IMR-90 (cell line): ENCODE data around the gene SH3GLB2. TPM values are rescaled to one million over a fixed set of nuclear protein-coding genes. Genes with fewer than 3 reads are reported as not detected.

Experiments
- ATAC-seq: fragments of 200-7000 bp; cut with Tn5 transposase; 2 replicates; pipeline ENCODE4 v1.9.1; 2020; ENCODE audit warnings: low read depth, mild to moderate bottlenecking, moderate library complexity
- BruUV-seq: library from RNA; stranded (reverse); fragments of 400-500 nt; replicated peaks from 2 replicates; lab custom pipeline; 2021; lab: Mats Ljungman, UMichigan
- CTCF ChIA-PET: fragments of 300-600 bp; formaldehyde crosslinking; extraction: SDS; loops from one replicate; lab custom pipeline; 2021; ENCODE audit warnings: antibody characterized with exemption; lab: Yijun Ruan, JAX
- POLR2A ChIA-PET: fragments of 300-600 bp; sonication (Branson Sonifier 250); formaldehyde crosslinking; loops from one replicate; lab custom pipeline; 2022; ENCODE audit warnings: antibody characterized with exemption; ENCODE audit not compliant: unreplicated experiment; lab: Charles Lee
- DNase-seq: peaks from one replicate; pipeline ENCODE4 v3.0.0; 2013
- H2AFZ ChIP-seq: replicated peaks from 2 replicates; pipeline ENCODE3; 2013; ENCODE audit warnings: low read length, mild to moderate bottlenecking; ENCODE audit not compliant: poor library complexity
- H2AK5ac ChIP-seq: 2 replicates; pipeline ENCODE4 v1.6.1; 2013; ENCODE audit warnings: low read depth, low read length, inconsistent platforms
- H2AK9ac ChIP-seq: replicated peaks from 2 replicates; pipeline ENCODE3; 2013; ENCODE audit warnings: mild to moderate bottlenecking, low read depth, low read length, moderate library complexity; ENCODE audit not compliant: poor library complexity
- H2BK120ac ChIP-seq: 2 replicates; pipeline ENCODE4 v1.6.1; 2013; ENCODE audit warnings: low read depth, low read length, inconsistent platforms
- H2BK15ac ChIP-seq: 3 replicates; pipeline ENCODE4 v1.6.1; 2013; ENCODE audit warnings: low read depth, low read length, inconsistent platforms
- H2BK20ac ChIP-seq: 2 replicates; pipeline ENCODE4 v1.6.1; 2013; ENCODE audit warnings: low read depth, mild to moderate bottlenecking, inconsistent platforms, low read length, moderate library complexity
- H2BK5ac ChIP-seq: 2 replicates; pipeline ENCODE4 v1.6.1; 2013; ENCODE audit warnings: mild to moderate bottlenecking, low read depth, low read length, inconsistent platforms; ENCODE audit not compliant: poor library complexity, severe bottlenecking
- H3K14ac ChIP-seq: replicated peaks from 2 replicates; pipeline ENCODE4 v1.6.1; 2013; ENCODE audit warnings: low read depth, low read length, inconsistent platforms
- H3K18ac ChIP-seq: 2 replicates; pipeline ENCODE4 v1.6.1; 2013; ENCODE audit warnings: low read depth, low read length, control low read depth
- H3K23ac ChIP-seq: 2 replicates; pipeline ENCODE4 v1.6.1; 2013; ENCODE audit warnings: low read depth, low read length, inconsistent platforms
- H3K27ac ChIP-seq: 2 replicates; pipeline ENCODE4 v1.5.1; 2013; ENCODE audit warnings: mild to moderate bottlenecking, control low read depth, low read length; ENCODE audit not compliant: insufficient read depth
- H3K27me3 ChIP-seq: 2 replicates; pipeline ENCODE4 v1.6.1; 2013; ENCODE audit warnings: low read length; ENCODE audit not compliant: control insufficient read depth, insufficient read depth
- H3K36me3 ChIP-seq: 2 replicates; pipeline ENCODE4 v1.6.1; 2013; ENCODE audit warnings: low read length, mixed read lengths; ENCODE audit not compliant: control insufficient read depth, insufficient read depth
- H3K4ac ChIP-seq: 2 replicates; pipeline ENCODE4 v1.6.1; 2013; ENCODE audit warnings: low read depth, low read length, inconsistent platforms
- H3K4me1 ChIP-seq: 2 replicates; pipeline ENCODE4 v1.6.1; 2013; ENCODE audit warnings: low read length, mixed read lengths; ENCODE audit not compliant: control insufficient read depth, insufficient read depth
- H3K4me2 ChIP-seq: 2 replicates; pipeline ENCODE4 v1.6.1; 2013; ENCODE audit warnings: low read depth, mild to moderate bottlenecking, control low read depth, low read length, moderate library complexity
- H3K4me3 ChIP-seq: 2 replicates; pipeline ENCODE4 v1.5.1; 2013; ENCODE audit warnings: low read depth, mild to moderate bottlenecking, control low read depth, low read length, moderate library complexity; ENCODE audit not compliant: insufficient read depth
- H3K56ac ChIP-seq: 2 replicates; pipeline ENCODE4 v1.6.1; 2013; ENCODE audit warnings: low read length, inconsistent platforms; ENCODE audit not compliant: insufficient read depth; ENCODE audit errors: extremely low read depth
- H3K79me1 ChIP-seq, 2 experiments: 2 replicates each; pipeline ENCODE4 v1.6.1; 2013; ENCODE audit warnings: low read length in 2 of 2, inconsistent platforms in 1 of 2, low read depth in 1 of 2
- H3K9ac ChIP-seq: 2 replicates; pipeline ENCODE4 v1.6.1; 2013; ENCODE audit warnings: low read depth, low read length, control low read depth
- H3K9me1 ChIP-seq: 2 replicates; pipeline ENCODE4 v1.6.1; 2013; ENCODE audit warnings: low read length, inconsistent platforms; ENCODE audit not compliant: insufficient read depth
- H3K9me3 ChIP-seq: 2 replicates; pipeline ENCODE4 v1.6.1; 2013; ENCODE audit warnings: low read length; ENCODE audit not compliant: control insufficient read depth, insufficient read depth
- H4K20me1 ChIP-seq: 2 replicates; pipeline ENCODE4 v1.6.1; 2013; ENCODE audit warnings: low read length, inconsistent platforms; ENCODE audit not compliant: insufficient read depth
- H4K5ac ChIP-seq: 2 replicates; pipeline ENCODE4 v1.6.1; 2013; ENCODE audit warnings: mild to moderate bottlenecking, low read depth, low read length, control low read depth
- H4K8ac ChIP-seq, 2 experiments: 2 replicates each; pipeline ENCODE4 v1.6.1; 2013; ENCODE audit warnings: low read depth in 2 of 2, low read length in 2 of 2, control low read depth in 1 of 2, inconsistent platforms in 1 of 2
- H4K91ac ChIP-seq: 2 replicates; pipeline ENCODE4 v1.6.1; 2013; ENCODE audit warnings: low read depth, low read length, inconsistent platforms; ENCODE audit not compliant: insufficient read depth
- BHLHE40 ChIP-seq: fragments of 150-350 bp; IDR thresholded peaks from 2 replicates; pipeline ENCODE4 v1.6.1; 2016; ENCODE audit warnings: mild to moderate bottlenecking, low read depth, low read length
- CEBPB ChIP-seq: IDR thresholded peaks from 2 replicates; pipeline ENCODE4 v1.6.1; 2012; ENCODE audit warnings: low read depth, low read length, improper control_type of control experiment
- CHD1 ChIP-seq: IDR thresholded peaks from 2 replicates; pipeline ENCODE4 v1.6.1; 2012; ENCODE audit warnings: low read depth, low read length, improper control_type of control experiment
- FOS ChIP-seq: fragments of 150-350 bp; IDR thresholded peaks from 2 replicates; pipeline ENCODE4 v1.6.1; 2016; ENCODE audit warnings: low read depth, low read length
- MAFK ChIP-seq: IDR thresholded peaks from 2 replicates; pipeline ENCODE4 v1.6.1; 2012; ENCODE audit warnings: low read depth, low read length, improper control_type of control experiment
- MAZ ChIP-seq: IDR thresholded peaks from 2 replicates; pipeline ENCODE4 v1.6.1; 2012; ENCODE audit warnings: low read depth, mild to moderate bottlenecking, low read length, improper control_type of control experiment, moderate library complexity, borderline replicate concordance
- MXI1 ChIP-seq: IDR thresholded peaks from 2 replicates; pipeline ENCODE4 v1.6.1; 2012; ENCODE audit warnings: low read depth, mild to moderate bottlenecking, low read length, moderate library complexity, borderline replicate concordance
- NFE2L2 ChIP-seq: fragments of 150-350 bp; IDR thresholded peaks from 2 replicates; pipeline ENCODE4 v1.6.1; 2016; ENCODE audit warnings: low read depth, mild to moderate bottlenecking, low read length
- POLR2A ChIP-seq: IDR thresholded peaks from 2 replicates; pipeline ENCODE4 v1.6.1; 2012; ENCODE audit warnings: mild to moderate bottlenecking, low read depth, low read length
- RAD21 ChIP-seq: IDR thresholded peaks from 2 replicates; pipeline ENCODE4 v1.6.1; 2012; ENCODE audit warnings: low read length, improper control_type of control experiment
- RCOR1 ChIP-seq: IDR thresholded peaks from 2 replicates; pipeline ENCODE4 v1.6.1; 2012; ENCODE audit warnings: mild to moderate bottlenecking, low read length, improper control_type of control experiment; ENCODE audit not compliant: insufficient replicate concordance
- RFX5 ChIP-seq: IDR thresholded peaks from 2 replicates; pipeline ENCODE4 v1.8.0; 2012; ENCODE audit warnings: low read depth, mild to moderate bottlenecking, low read length, moderate library complexity
- SMC3 ChIP-seq: fragments of 150-350 bp; IDR thresholded peaks from 2 replicates; pipeline ENCODE4 v1.6.1; 2016; ENCODE audit warnings: low read depth, mild to moderate bottlenecking, antibody characterized with exemption, low read length, moderate library complexity
- WGBS, 2 experiments: methylation state at CpG; one replicate each; pipeline versions ENCODE4 v1.1.5 to v1.1.7; 2013; ENCODE audit warnings: missing lambda C conversion rate in 2 of 2; ENCODE audit not compliant: insufficient read length in 1 of 2; ENCODE audit errors: extremely low coverage in 2 of 2; 5-methylcytosine and 5-hydroxymethylcytosine counted together
- dilution Hi-C: fragments of 300-500 bp; cut with HindIII; formaldehyde crosslinking; loops from one replicate; pipeline ENCODE4 v1.14.3; 2018; ENCODE audit warnings: low sequenced_read_pairs; ENCODE audit not compliant: unreplicated experiment
- in situ Hi-C: fragments of 300-500 bp; cut with MboI; formaldehyde crosslinking; loops from 3 replicates; pipeline ENCODE4 v1.14.3; 2019; ENCODE audit warnings: low sequenced_read_pairs, inconsistent platforms, mixed read lengths
- intact Hi-C: fragments of 100-400 bp; cut with micrococcal nuclease; formaldehyde crosslinking; loops from 2 replicates; pipeline ENCODE4 v1.10.0; 2022
- polyA plus RNA-seq, 3 experiments: library from polyadenylated mRNA; depleted of rRNA; stranded (reverse); fragments of >200 nt; gene quantifications; 2 replicates each; pipeline ENCODE4 v1.2.3, GENCODE V29; 2012; ENCODE audit warnings: low replicate concordance in 1 of 3
- total RNA-seq: library from RNA; depleted of rRNA; stranded (reverse); fragments of >200 nt; gene quantifications from 2 replicates; pipeline ENCODE4 v1.2.3, GENCODE V29; 2012
- TF ChIP-seq, protein P1 (sequence below): conservative IDR thresholded peaks from 2 replicates; pipeline ENCODE4 v1.5.1; 2012; ENCODE audit warnings: mild to moderate bottlenecking, low read depth, low read length, improper control_type of control experiment
- TF ChIP-seq, protein P2 (sequence below): fragments of 150-350 bp; IDR thresholded peaks from 2 replicates; pipeline ENCODE4 v1.6.1; 2017; ENCODE audit warnings: mild to moderate bottlenecking, antibody characterized with exemption, low read length, low read depth
- TF ChIP-seq, protein P3 (sequence below): fragments of 150-350 bp; IDR thresholded peaks from 2 replicates; pipeline ENCODE4 v1.6.1; 2016; ENCODE audit warnings: low read depth, mild to moderate bottlenecking, low read length, moderate library complexity, borderline replicate concordance

The SH3GLB2 gene
- total and polyA plus RNA-seq, 2 of the 4 experiments (the other 2 are of a cell fraction): 36.4 to 68.4 TPM

GRCh38 chr9:129008469-129008965 is 19.6 kb downstream of the SH3GLB2 start:
- H3K27ac ChIP-seq: no peak overlapping the region
- H2BK20ac ChIP-seq: no peak overlapping the region
- no peak overlapping the region for H3K56ac ChIP-seq
- no peak for ATAC-seq
- no peak for DNase-seq
- H2AK5ac ChIP-seq: no peak overlapping the region
- H3K23ac ChIP-seq: no peak overlapping the region
- H3K18ac ChIP-seq: no peak overlapping the region
- no peaks in the 10 kb centered on the region for H3K9me3 ChIP-seq
- H2BK120ac ChIP-seq: no peak overlapping the region
- ChIA-PET CTCF (no interaction called here), POLR2A (no interaction called here)
- no peak overlapping the region for H4K91ac ChIP-seq
- H2BK5ac ChIP-seq: no peak overlapping the region
- no TSS peak for BruUV-seq
- H3K9me1 ChIP-seq: no peaks in the 10 kb centered on the region
- no peak overlapping the region for H3K4me2 ChIP-seq
- dilution Hi-C loops (no loop called here), intact Hi-C loops (no loop called here), in situ Hi-C loops (no loop called here)
- no peak for TF ChIP-seq BHLHE40
- no peak for TF ChIP-seq RAD21
- no peak for TF ChIP-seq MAZ
- no peak for TF ChIP-seq FOS
- TF ChIP-seq RCOR1: no peak
- TF ChIP-seq MXI1: no peak
- TF ChIP-seq, protein P1, sequence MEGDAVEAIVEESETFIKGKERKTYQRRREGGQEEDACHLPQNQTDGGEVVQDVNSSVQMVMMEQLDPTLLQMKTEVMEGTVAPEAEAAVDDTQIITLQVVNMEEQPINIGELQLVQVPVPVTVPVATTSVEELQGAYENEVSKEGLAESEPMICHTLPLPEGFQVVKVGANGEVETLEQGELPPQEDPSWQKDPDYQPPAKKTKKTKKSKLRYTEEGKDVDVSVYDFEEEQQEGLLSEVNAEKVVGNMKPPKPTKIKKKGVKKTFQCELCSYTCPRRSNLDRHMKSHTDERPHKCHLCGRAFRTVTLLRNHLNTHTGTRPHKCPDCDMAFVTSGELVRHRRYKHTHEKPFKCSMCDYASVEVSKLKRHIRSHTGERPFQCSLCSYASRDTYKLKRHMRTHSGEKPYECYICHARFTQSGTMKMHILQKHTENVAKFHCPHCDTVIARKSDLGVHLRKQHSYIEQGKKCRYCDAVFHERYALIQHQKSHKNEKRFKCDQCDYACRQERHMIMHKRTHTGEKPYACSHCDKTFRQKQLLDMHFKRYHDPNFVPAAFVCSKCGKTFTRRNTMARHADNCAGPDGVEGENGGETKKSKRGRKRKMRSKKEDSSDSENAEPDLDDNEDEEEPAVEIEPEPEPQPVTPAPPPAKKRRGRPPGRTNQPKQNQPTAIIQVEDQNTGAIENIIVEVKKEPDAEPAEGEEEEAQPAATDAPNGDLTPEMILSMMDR: no peak
- TF ChIP-seq, protein P2, sequence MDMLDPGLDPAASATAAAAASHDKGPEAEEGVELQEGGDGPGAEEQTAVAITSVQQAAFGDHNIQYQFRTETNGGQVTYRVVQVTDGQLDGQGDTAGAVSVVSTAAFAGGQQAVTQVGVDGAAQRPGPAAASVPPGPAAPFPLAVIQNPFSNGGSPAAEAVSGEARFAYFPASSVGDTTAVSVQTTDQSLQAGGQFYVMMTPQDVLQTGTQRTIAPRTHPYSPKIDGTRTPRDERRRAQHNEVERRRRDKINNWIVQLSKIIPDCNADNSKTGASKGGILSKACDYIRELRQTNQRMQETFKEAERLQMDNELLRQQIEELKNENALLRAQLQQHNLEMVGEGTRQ: no peak
- TF ChIP-seq CEBPB: no peak
- TF ChIP-seq, protein P3, sequence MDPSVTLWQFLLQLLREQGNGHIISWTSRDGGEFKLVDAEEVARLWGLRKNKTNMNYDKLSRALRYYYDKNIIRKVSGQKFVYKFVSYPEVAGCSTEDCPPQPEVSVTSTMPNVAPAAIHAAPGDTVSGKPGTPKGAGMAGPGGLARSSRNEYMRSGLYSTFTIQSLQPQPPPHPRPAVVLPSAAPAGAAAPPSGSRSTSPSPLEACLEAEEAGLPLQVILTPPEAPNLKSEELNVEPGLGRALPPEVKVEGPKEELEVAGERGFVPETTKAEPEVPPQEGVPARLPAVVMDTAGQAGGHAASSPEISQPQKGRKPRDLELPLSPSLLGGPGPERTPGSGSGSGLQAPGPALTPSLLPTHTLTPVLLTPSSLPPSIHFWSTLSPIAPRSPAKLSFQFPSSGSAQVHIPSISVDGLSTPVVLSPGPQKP: no peak
- no peak for TF ChIP-seq NFE2L2
- no peak for TF ChIP-seq SMC3
- TF ChIP-seq POLR2A: no peak
- no peak for TF ChIP-seq CHD1
- TF ChIP-seq MAFK: no peak
- TF ChIP-seq RFX5: no peak
- H3K4me3 ChIP-seq: no peak overlapping the region
- no peak overlapping the region for H4K8ac ChIP-seq
- no peaks in the 10 kb centered on the region for H3K79me1 ChIP-seq
- H2AK9ac ChIP-seq: peak overlapping the region; percentile 24
- H3K9ac ChIP-seq: no peak overlapping the region
- no peak overlapping the region for H3K14ac ChIP-seq
- no peak overlapping the region for H2AFZ ChIP-seq
- no peak overlapping the region for H4K5ac ChIP-seq
- H4K20me1 ChIP-seq: peaks cover 7% of the 10 kb centered on the region
- no peaks in the 10 kb centered on the region for H3K4me1 ChIP-seq
- no peak overlapping the region for H3K4ac ChIP-seq
- WGBS, 2 experiments: 90% methylated on average over 2 of the region's 6 CpGs; no CpG with 5 or more reads in 1 of the 2 experiments
- H3K27me3 ChIP-seq: no peaks in the 10 kb centered on the region
- H3K36me3 ChIP-seq: peaks cover 40% of the 10 kb centered on the region
- H2BK15ac ChIP-seq: no peak overlapping the region
